ENCODE data around the gene TFF3. TPM values are rescaled to one million over a fixed set of nuclear protein-coding genes. Genes with fewer than 3 reads are reported as not detected.

Gene TFF3
- total RNA-seq, 4 donors from 2014 or later = 164 to 2,581 (median 367) TPM

DNA sequence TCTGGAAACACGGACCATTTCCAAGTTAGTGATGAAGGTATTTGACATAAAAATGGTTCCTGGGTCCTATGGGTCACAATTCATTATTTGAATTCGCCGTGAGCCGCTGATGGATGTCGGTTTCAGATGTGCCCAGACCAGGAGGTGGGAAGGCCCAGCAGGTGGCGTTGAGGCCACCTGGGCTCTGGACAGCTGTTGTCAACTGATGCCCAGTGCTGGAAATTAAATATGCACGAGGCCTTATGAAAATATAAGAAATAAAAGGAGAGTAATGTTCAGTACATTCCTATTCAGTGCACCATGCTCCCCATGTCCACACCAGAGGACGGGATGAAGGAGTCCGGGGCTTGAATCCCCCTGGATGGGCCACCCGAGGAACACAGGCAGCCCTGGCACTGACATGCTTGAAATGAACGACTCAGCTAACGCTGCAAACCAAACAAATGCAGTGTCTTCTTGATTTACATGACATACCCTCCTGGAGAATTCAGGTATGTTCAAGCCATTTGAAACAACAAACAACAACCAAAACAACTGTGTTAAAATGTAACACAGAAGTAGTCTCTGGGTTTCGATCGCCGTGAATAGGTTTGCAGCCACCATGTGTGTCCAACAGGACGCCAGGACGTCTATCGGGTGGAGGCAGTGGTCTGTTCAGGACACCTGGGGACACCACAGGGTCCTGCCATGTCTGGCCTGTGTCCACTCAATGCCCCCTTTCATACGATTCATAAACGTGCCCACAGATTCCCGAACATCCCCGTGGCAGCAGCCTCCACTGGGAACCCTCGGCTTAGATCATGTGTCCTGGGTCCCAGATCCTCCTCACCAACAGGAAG, 6.1 kb downstream of the TFF3 start:
- Histone ChIP-seq H3K4me3 (no peak overlapping the region), H3K4me1 (peaks cover 18 to 38% (median 24%) of the 10 kb centered on the region in 4 donors), H3K36me3 (no peaks in the 10 kb centered on the region), H3K9me3 (no peaks in the 10 kb centered on the region), H3K27me3 (peaks cover 11% of the 10 kb centered on the region), H3K27ac (peak overlapping the region in 1 of 4 donors; percentile 2)
- no peak for DNase-seq
- intact Hi-C loops (cut with DNase I; ENCODE audit: low total_unique reads) (no loop called here), in situ Hi-C loops (cut with MboI; ENCODE audit: low pct_ligation_motif_present in 1 of 4, low pct_unique_long_range_greater_than_20kb in 1 of 4, low sequenced_read_pairs in 3 of 4) (loop anchor here in 1 of 4 donors (25.0 kb wide), 1 partner anchor 253 kb away; no protein-coding TSS in a partner anchor)
- 37 to 48% methylated on average over 9 to 23 of the region's 23 CpGs for WGBS, 2 donors (ENCODE audit: low coverage in 1 of 2)
- TF ChIP-seq POLR2A (IDR thresholded peaks at IDR 0.05) = no peak
- peak in 3 of 5 experiments; percentile 10 to 44 (median 30) for TF ChIP-seq CTCF (IDR thresholded peaks at IDR 0.05)
- no peak for TF ChIP-seq EP300 (IDR thresholded peaks at IDR 0.05; ENCODE audit: low read depth)
- TF ChIP-seq POLR2AphosphoS5 (IDR thresholded peaks at IDR 0.05) = no peak

- DNase-seq = no peak
- Histone ChIP-seq H3K27ac (no peak overlapping the region), H3K27me3 (peaks cover 11% of the 10 kb centered on the region), H3K4me3 (no peak overlapping the region), H3K9me3 (no peaks in the 10 kb centered on the region), H3K36me3 (no peaks in the 10 kb centered on the region), H3K4me1 (peaks cover 15 to 31% (median 23%) of the 10 kb centered on the region in 4 donors)
- in situ Hi-C loops (cut with MboI; ENCODE audit: low pct_ligation_motif_present in 1 of 4, low pct_unique_long_range_greater_than_20kb in 1 of 4, low sequenced_read_pairs in 3 of 4) = loop anchor here in 1 of 4 donors (25.0 kb wide), 1 partner anchor 254 kb away; no protein-coding TSS in a partner anchor
- WGBS, 2 donors (ENCODE audit: low coverage in 1 of 2) = 78 to 82% methylated on average over 8 to 17 of the region's 17 CpGs
- TF ChIP-seq EP300 (IDR thresholded peaks at IDR 0.05; ENCODE audit: low read depth) (no peak), POLR2AphosphoS5 (IDR thresholded peaks at IDR 0.05) (no peak), POLR2A (IDR thresholded peaks at IDR 0.05) (no peak), CTCF (IDR thresholded peaks at IDR 0.05) (no peak)
- intact Hi-C loops (cut with DNase I; ENCODE audit: low total_unique reads) = no loop called here
These were observed 6.9 kb downstream of the TFF3 start for GRCh38 chr21:42308161-42308913.

DNA sequence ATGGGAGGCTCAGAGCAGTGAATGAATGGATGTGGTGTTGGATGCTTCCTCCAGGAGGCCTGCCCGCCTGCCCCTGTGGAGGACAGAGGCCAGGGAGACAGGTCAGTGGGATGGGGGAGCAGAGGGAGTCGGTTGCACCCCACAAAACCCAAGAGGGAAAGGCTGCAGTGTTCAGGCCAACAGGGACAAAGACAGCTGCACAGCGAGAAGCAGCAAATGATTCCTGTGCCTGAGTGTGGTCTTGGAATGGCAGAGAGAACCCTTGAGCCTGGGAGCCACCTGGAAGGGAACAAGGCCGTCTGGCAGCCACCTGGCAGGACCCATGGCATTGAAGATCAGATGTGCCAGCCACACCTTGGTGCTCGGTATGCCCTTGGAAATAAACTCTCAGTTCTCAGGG, 8.1 kb downstream of the TFF3 start:
- no peak for DNase-seq
- intact Hi-C loops (cut with DNase I; ENCODE audit: low total_unique reads) (no loop called here), in situ Hi-C loops (cut with MboI; ENCODE audit: low pct_ligation_motif_present in 1 of 4, low pct_unique_long_range_greater_than_20kb in 1 of 4, low sequenced_read_pairs in 3 of 4) (loop anchor here in 1 of 4 donors (25.0 kb wide), 1 partner anchor 255 kb away; no protein-coding TSS in a partner anchor)
- H3K4me3 ChIP-seq = no peak overlapping the region
- 40 to 60% methylated on average over 1 to 5 of the region's 5 CpGs for WGBS, 2 donors (ENCODE audit: low coverage in 1 of 2)
- no peak for TF ChIP-seq POLR2A (IDR thresholded peaks at IDR 0.05)
- peak in 1 of 3 donors; percentile 13 for TF ChIP-seq POLR2AphosphoS5 (IDR thresholded peaks at IDR 0.05)
- no peaks in the 10 kb centered on the region for H3K36me3 ChIP-seq
- no peaks in the 10 kb centered on the region for H3K9me3 ChIP-seq
- H3K4me1 ChIP-seq = peaks cover 8 to 19% (median 11%) of the 10 kb centered on the region in 4 donors
- H3K27me3 ChIP-seq = peaks cover 11% of the 10 kb centered on the region
- H3K27ac ChIP-seq = no peak overlapping the region

- H3K27me3 ChIP-seq = peaks cover 11% of the 10 kb centered on the region
- intact Hi-C loops (cut with DNase I; ENCODE audit: low total_unique reads) = no loop called here
- no peaks in the 10 kb centered on the region for H3K36me3 ChIP-seq
- peaks cover 8 to 15% (median 9%) of the 10 kb centered on the region in 4 donors for H3K4me1 ChIP-seq
- no peaks in the 10 kb centered on the region for H3K9me3 ChIP-seq
- H3K4me3 ChIP-seq = no peak overlapping the region
- no peak for DNase-seq
- TF ChIP-seq POLR2A (IDR thresholded peaks at IDR 0.05) (no peak), POLR2AphosphoS5 (IDR thresholded peaks at IDR 0.05) (no peak), EP300 (IDR thresholded peaks at IDR 0.05; ENCODE audit: low read depth) (no peak), CTCF (IDR thresholded peaks at IDR 0.05) (no peak)
- no peak overlapping the region for H3K27ac ChIP-seq
- WGBS, 2 donors (ENCODE audit: low coverage in 1 of 2) = 53 to 77% methylated on average over 6 to 17 of the region's 17 CpGs
- in situ Hi-C loops (cut with MboI; ENCODE audit: low pct_ligation_motif_present in 1 of 4, low pct_unique_long_range_greater_than_20kb in 1 of 4, low sequenced_read_pairs in 3 of 4) = loop anchor here in 1 of 4 donors (25.0 kb wide), 1 partner anchor 256 kb away; no protein-coding TSS in a partner anchor
These were observed 8.7 kb downstream of the TFF3 start for GRCh38 chr21:42306366-42307035.

Data from transverse colon (tissue), 4 donors.